IMR-90 (cell line): ENCODE measurements around the gene ANXA3. TPM values are rescaled to one million over a fixed set of nuclear protein-coding genes. Genes with fewer than 3 reads are reported as not detected.

ENCODE experiments used
- ATAC-seq: fragments of 200-7000 bp; cut with Tn5 transposase; 2 replicates; pipeline ENCODE4 v1.9.1; 2020; ENCODE audit warnings: low read depth, mild to moderate bottlenecking, moderate library complexity
- BruUV-seq: library from RNA; stranded (reverse); fragments of 400-500 nt; replicated peaks from 2 replicates; lab custom pipeline; 2021; lab: Mats Ljungman, UMichigan
- CTCF ChIA-PET: fragments of 300-600 bp; formaldehyde crosslinking; extraction: SDS; loops from one replicate; lab custom pipeline; 2021; ENCODE audit warnings: antibody characterized with exemption; lab: Yijun Ruan, JAX
- POLR2A ChIA-PET: fragments of 300-600 bp; sonication (Branson Sonifier 250); formaldehyde crosslinking; loops from one replicate; lab custom pipeline; 2022; ENCODE audit warnings: antibody characterized with exemption; ENCODE audit not compliant: unreplicated experiment; lab: Charles Lee
- DNase-seq: peaks from one replicate; pipeline ENCODE4 v3.0.0; 2013
- H2AFZ ChIP-seq: replicated peaks from 2 replicates; pipeline ENCODE3; 2013; ENCODE audit warnings: low read length, mild to moderate bottlenecking; ENCODE audit not compliant: poor library complexity
- H2AK5ac ChIP-seq: 2 replicates; pipeline ENCODE4 v1.6.1; 2013; ENCODE audit warnings: low read depth, low read length, inconsistent platforms
- H2AK9ac ChIP-seq: replicated peaks from 2 replicates; pipeline ENCODE3; 2013; ENCODE audit warnings: mild to moderate bottlenecking, low read depth, low read length, moderate library complexity; ENCODE audit not compliant: poor library complexity
- H2BK120ac ChIP-seq: 2 replicates; pipeline ENCODE4 v1.6.1; 2013; ENCODE audit warnings: low read depth, low read length, inconsistent platforms
- H2BK15ac ChIP-seq: 3 replicates; pipeline ENCODE4 v1.6.1; 2013; ENCODE audit warnings: low read depth, low read length, inconsistent platforms
- H2BK20ac ChIP-seq: 2 replicates; pipeline ENCODE4 v1.6.1; 2013; ENCODE audit warnings: low read depth, mild to moderate bottlenecking, inconsistent platforms, low read length, moderate library complexity
- H2BK5ac ChIP-seq: 2 replicates; pipeline ENCODE4 v1.6.1; 2013; ENCODE audit warnings: mild to moderate bottlenecking, low read depth, low read length, inconsistent platforms; ENCODE audit not compliant: poor library complexity, severe bottlenecking
- H3K14ac ChIP-seq: replicated peaks from 2 replicates; pipeline ENCODE4 v1.6.1; 2013; ENCODE audit warnings: low read depth, low read length, inconsistent platforms
- H3K18ac ChIP-seq: 2 replicates; pipeline ENCODE4 v1.6.1; 2013; ENCODE audit warnings: low read depth, low read length, control low read depth
- H3K23ac ChIP-seq: 2 replicates; pipeline ENCODE4 v1.6.1; 2013; ENCODE audit warnings: low read depth, low read length, inconsistent platforms
- H3K27ac ChIP-seq: 2 replicates; pipeline ENCODE4 v1.5.1; 2013; ENCODE audit warnings: mild to moderate bottlenecking, control low read depth, low read length; ENCODE audit not compliant: insufficient read depth
- H3K27me3 ChIP-seq: 2 replicates; pipeline ENCODE4 v1.6.1; 2013; ENCODE audit warnings: low read length; ENCODE audit not compliant: control insufficient read depth, insufficient read depth
- H3K36me3 ChIP-seq: 2 replicates; pipeline ENCODE4 v1.6.1; 2013; ENCODE audit warnings: low read length, mixed read lengths; ENCODE audit not compliant: control insufficient read depth, insufficient read depth
- H3K4ac ChIP-seq: 2 replicates; pipeline ENCODE4 v1.6.1; 2013; ENCODE audit warnings: low read depth, low read length, inconsistent platforms
- H3K4me1 ChIP-seq: 2 replicates; pipeline ENCODE4 v1.6.1; 2013; ENCODE audit warnings: low read length, mixed read lengths; ENCODE audit not compliant: control insufficient read depth, insufficient read depth
- H3K4me2 ChIP-seq: 2 replicates; pipeline ENCODE4 v1.6.1; 2013; ENCODE audit warnings: low read depth, mild to moderate bottlenecking, control low read depth, low read length, moderate library complexity
- H3K4me3 ChIP-seq: 2 replicates; pipeline ENCODE4 v1.5.1; 2013; ENCODE audit warnings: low read depth, mild to moderate bottlenecking, control low read depth, low read length, moderate library complexity; ENCODE audit not compliant: insufficient read depth
- H3K56ac ChIP-seq: 2 replicates; pipeline ENCODE4 v1.6.1; 2013; ENCODE audit warnings: low read length, inconsistent platforms; ENCODE audit not compliant: insufficient read depth; ENCODE audit errors: extremely low read depth
- H3K79me1 ChIP-seq, 2 experiments: 2 replicates each; pipeline ENCODE4 v1.6.1; 2013; ENCODE audit warnings: low read length in 2 of 2, inconsistent platforms in 1 of 2, low read depth in 1 of 2
- H3K9ac ChIP-seq: 2 replicates; pipeline ENCODE4 v1.6.1; 2013; ENCODE audit warnings: low read depth, low read length, control low read depth
- H3K9me1 ChIP-seq: 2 replicates; pipeline ENCODE4 v1.6.1; 2013; ENCODE audit warnings: low read length, inconsistent platforms; ENCODE audit not compliant: insufficient read depth
- H3K9me3 ChIP-seq: 2 replicates; pipeline ENCODE4 v1.6.1; 2013; ENCODE audit warnings: low read length; ENCODE audit not compliant: control insufficient read depth, insufficient read depth
- H4K20me1 ChIP-seq: 2 replicates; pipeline ENCODE4 v1.6.1; 2013; ENCODE audit warnings: low read length, inconsistent platforms; ENCODE audit not compliant: insufficient read depth
- H4K5ac ChIP-seq: 2 replicates; pipeline ENCODE4 v1.6.1; 2013; ENCODE audit warnings: mild to moderate bottlenecking, low read depth, low read length, control low read depth
- H4K8ac ChIP-seq, 2 experiments: 2 replicates each; pipeline ENCODE4 v1.6.1; 2013; ENCODE audit warnings: low read depth in 2 of 2, low read length in 2 of 2, control low read depth in 1 of 2, inconsistent platforms in 1 of 2
- H4K91ac ChIP-seq: 2 replicates; pipeline ENCODE4 v1.6.1; 2013; ENCODE audit warnings: low read depth, low read length, inconsistent platforms; ENCODE audit not compliant: insufficient read depth
- CHD1 ChIP-seq: IDR thresholded peaks from 2 replicates; pipeline ENCODE4 v1.6.1; 2012; ENCODE audit warnings: low read depth, low read length, improper control_type of control experiment
- MXI1 ChIP-seq: IDR thresholded peaks from 2 replicates; pipeline ENCODE4 v1.6.1; 2012; ENCODE audit warnings: low read depth, mild to moderate bottlenecking, low read length, moderate library complexity, borderline replicate concordance
- RAD21 ChIP-seq: IDR thresholded peaks from 2 replicates; pipeline ENCODE4 v1.6.1; 2012; ENCODE audit warnings: low read length, improper control_type of control experiment
- RCOR1 ChIP-seq: IDR thresholded peaks from 2 replicates; pipeline ENCODE4 v1.6.1; 2012; ENCODE audit warnings: mild to moderate bottlenecking, low read length, improper control_type of control experiment; ENCODE audit not compliant: insufficient replicate concordance
- RFX5 ChIP-seq: IDR thresholded peaks from 2 replicates; pipeline ENCODE4 v1.8.0; 2012; ENCODE audit warnings: low read depth, mild to moderate bottlenecking, low read length, moderate library complexity
- SMC3 ChIP-seq: fragments of 150-350 bp; IDR thresholded peaks from 2 replicates; pipeline ENCODE4 v1.6.1; 2016; ENCODE audit warnings: low read depth, mild to moderate bottlenecking, antibody characterized with exemption, low read length, moderate library complexity
- USF2 ChIP-seq: fragments of 150-350 bp; IDR thresholded peaks from 2 replicates; pipeline ENCODE4 v1.6.1; 2017; ENCODE audit warnings: mild to moderate bottlenecking, antibody characterized with exemption, low read length, low read depth
- WGBS, 2 experiments: methylation state at CpG; one replicate each; pipeline versions ENCODE4 v1.1.5 to v1.1.7; 2013; ENCODE audit warnings: missing lambda C conversion rate in 2 of 2; ENCODE audit not compliant: insufficient read length in 1 of 2; ENCODE audit errors: extremely low coverage in 2 of 2; 5-methylcytosine and 5-hydroxymethylcytosine counted together
- dilution Hi-C: fragments of 300-500 bp; cut with HindIII; formaldehyde crosslinking; loops from one replicate; pipeline ENCODE4 v1.14.3; 2018; ENCODE audit warnings: low sequenced_read_pairs; ENCODE audit not compliant: unreplicated experiment
- in situ Hi-C: fragments of 300-500 bp; cut with MboI; formaldehyde crosslinking; loops from 3 replicates; pipeline ENCODE4 v1.14.3; 2019; ENCODE audit warnings: low sequenced_read_pairs, inconsistent platforms, mixed read lengths
- intact Hi-C: fragments of 100-400 bp; cut with micrococcal nuclease; formaldehyde crosslinking; loops from 2 replicates; pipeline ENCODE4 v1.10.0; 2022
- polyA plus RNA-seq, 3 experiments: library from polyadenylated mRNA; depleted of rRNA; stranded (reverse); fragments of >200 nt; gene quantifications; 2 replicates each; pipeline ENCODE4 v1.2.3, GENCODE V29; 2012; ENCODE audit warnings: low replicate concordance in 1 of 3
- total RNA-seq: library from RNA; depleted of rRNA; stranded (reverse); fragments of >200 nt; gene quantifications from 2 replicates; pipeline ENCODE4 v1.2.3, GENCODE V29; 2012

The ANXA3 gene
- total and polyA plus RNA-seq, 2 of the 4 experiments (the other 2 are of a cell fraction), result 4.2 to 5.0 TPM

GRCh38 chr4:78512357-78512920 is 39.1 kb upstream of the ANXA3 start:
- intact Hi-C loops, result loop anchor here (5.0 kb wide), 1 partner anchor 455 kb away; the partner anchor contains the start of gene FRAS1
- no TSS peak for BruUV-seq

More at GRCh38 chr4:78512357-78512920, 39.1 kb upstream of the ANXA3 start:
- Histone ChIP-seq H3K56ac (no peak overlapping the region), H3K18ac (no peak overlapping the region), H3K79me1 (no peaks in the 10 kb centered on the region), H3K4me3 (no peak overlapping the region), H3K4ac (no peak overlapping the region), H2AFZ (no peak overlapping the region), H4K8ac (no peak overlapping the region), H4K91ac (no peak overlapping the region), H3K4me1 (no peaks in the 10 kb centered on the region), H4K5ac (no peak overlapping the region), H2BK20ac (no peak overlapping the region), H3K27me3 (peaks cover 4% of the 10 kb centered on the region; the same call in 1 of the 2 replicates), H3K36me3 (no peaks in the 10 kb centered on the region), H3K14ac (no peak overlapping the region), H2BK15ac (no peak overlapping the region), H2AK5ac (no peak overlapping the region), H3K23ac (no peak overlapping the region), H2AK9ac (no peak overlapping the region), H4K20me1 (no peaks in the 10 kb centered on the region), H2BK5ac (no peak overlapping the region), H3K9me3 (no peaks in the 10 kb centered on the region), H3K9me1 (no peaks in the 10 kb centered on the region), H3K9ac (no peak overlapping the region), H3K27ac (no peak overlapping the region), H3K4me2 (no peak overlapping the region), H2BK120ac (no peak overlapping the region)
- dilution Hi-C loops, result no loop called here
- CTCF ChIA-PET, result interaction anchor here (0.6 kb wide), 2 partner anchors 39 to 552 kb away, joined by 3 read pairs; no protein-coding TSS in a partner anchor
- no peak for TF ChIP-seq RCOR1
- TF ChIP-seq RAD21, result no peak
- no peak for TF ChIP-seq SMC3
- TF ChIP-seq CHD1, result no peak
- no peak for TF ChIP-seq MXI1
- TF ChIP-seq RFX5, result no peak
- no peak for TF ChIP-seq USF2
- DNase-seq (peak; percentile 10), ATAC-seq (peak; percentile 86)
- 56% methylated on average over 2 of the region's 3 CpGs; no CpG with 5 or more reads in 1 of the 2 experiments for WGBS, 2 experiments
- POLR2A ChIA-PET, result no interaction called here
- in situ Hi-C loops, result loop anchor here (10.0 kb wide), 1 partner anchor 558 kb away; no protein-coding TSS in a partner anchor
